DMS53 (cell line): ENCODE results near the gene PGA4.
"Not testable (repeated sequence)": the region's sequence is repeated elsewhere in the genome, so short reads cannot be mapped to it uniquely, and the experiment has no call there.

Source experiments
- DNase-seq: peaks from one replicate; lab custom pipeline; 2025; lab: John Stamatoyannopoulos, UW

Gene PGA4

GRCh38 chr11:61250796-61251765, 28.9 kb downstream of the PGA4 start:
- not testable (repeated sequence) for DNase-seq

- not testable (repeated sequence) for DNase-seq
Observed at GRCh38 chr11:61252332-61252731, 30.2 kb downstream of the PGA4 start.

- peak; percentile 78 for DNase-seq
Observed at GRCh38 chr11:61254403-61255025, 32.4 kb downstream of the PGA4 start.

- DNase-seq = no peak
Observed at GRCh38 chr11:61256710-61257482, 34.7 kb downstream of the PGA4 start.

GRCh38 chr11:61258546-61258945, 36.4 kb downstream of the PGA4 start:
- DNase-seq = no peak

GRCh38 chr11:61259363-61259762, 37.2 kb downstream of the PGA4 start:
- DNase-seq = no peak

- DNase-seq = no peak
Observed at GRCh38 chr11:61264371-61264770, 42.2 kb downstream of the PGA4 start.

- no peak for DNase-seq
Observed at GRCh38 chr11:61264795-61265194, 42.6 kb downstream of the PGA4 start.

- no peak for DNase-seq
Observed at GRCh38 chr11:61265357-61265756, 43.2 kb downstream of the PGA4 start.

- DNase-seq = no peak
Observed at GRCh38 chr11:61266602-61267001, 44.5 kb downstream of the PGA4 start.

GRCh38 chr11:61267437-61267841, 45.3 kb downstream of the PGA4 start:
- no peak for DNase-seq

- no peak for DNase-seq
Observed at GRCh38 chr11:61268588-61269250, 46.6 kb downstream of the PGA4 start.

- no peak for DNase-seq
Observed at GRCh38 chr11:61270354-61271076, 48.4 kb downstream of the PGA4 start.

- DNase-seq = no peak
Observed at GRCh38 chr11:61272731-61273130, 50.6 kb downstream of the PGA4 start.

GRCh38 chr11:61273178-61274078, 51.3 kb downstream of the PGA4 start:
- DNase-seq = peak; percentile 39

GRCh38 chr11:61274084-61274483, 51.9 kb downstream of the PGA4 start:
- DNase-seq = no peak

- DNase-seq = no peak
Observed at GRCh38 chr11:61275191-61275590, 53.0 kb downstream of the PGA4 start.

GRCh38 chr11:61277186-61278000, 55.2 kb downstream of the PGA4 start:
- DNase-seq = no peak

- DNase-seq = no peak
Observed at GRCh38 chr11:61278001-61278470, 55.9 kb downstream of the PGA4 start.
